PC-3 (cell line): ENCODE measurements around the gene DHX32.
"Not testable (repeated sequence)": the region's sequence is repeated elsewhere in the genome, so short reads cannot be mapped to it uniquely, and the experiment has no call there.

ENCODE experiments used
- CTCF ChIP-seq: fragments of 300-600 bp; sonication (generic); conservative IDR thresholded peaks from 2 replicates; pipeline ENCODE4 v1.5.1; 2017; ENCODE audit warnings: antibody characterized with exemption, low read depth, mild to moderate bottlenecking, low read length
- EZH2phosphoT487 ChIP-seq: fragments of 300-600 bp; sonication (generic); IDR thresholded peaks from 2 replicates; pipeline ENCODE4 v1.6.1; 2018; ENCODE audit warnings: mild to moderate bottlenecking, antibody characterized with exemption, low read length, borderline replicate concordance

DNA sequence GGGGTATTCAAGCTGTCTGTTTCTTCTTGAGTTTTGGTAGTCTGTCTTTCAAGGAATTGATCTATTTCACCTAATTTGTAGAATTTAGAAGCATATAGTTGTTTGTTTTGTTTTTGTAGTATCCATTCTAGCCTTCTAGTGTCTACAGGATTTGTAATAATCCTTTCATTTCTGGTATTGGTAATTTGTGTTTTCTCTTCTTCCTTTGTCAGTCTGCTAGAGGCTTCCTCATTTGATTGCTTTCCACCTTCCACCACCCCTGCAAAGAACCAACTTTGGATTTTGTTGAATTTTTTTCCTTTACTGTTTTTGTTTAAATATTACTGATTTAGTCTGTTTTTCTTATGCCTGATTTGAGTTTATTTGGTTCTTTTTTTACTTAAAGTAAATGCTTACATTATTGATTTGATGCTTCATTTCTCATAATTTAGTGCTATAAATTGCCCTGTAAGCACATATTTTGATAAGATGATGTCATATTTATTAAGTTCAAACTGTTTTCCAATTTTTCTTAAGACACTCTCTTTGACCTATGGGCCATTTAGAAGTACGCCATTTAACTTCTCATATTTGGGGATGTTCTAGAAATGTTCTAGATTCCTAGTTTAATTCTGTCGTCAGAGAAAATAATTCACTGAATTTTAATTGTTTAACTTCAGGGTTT, 40.7 kb upstream of the DHX32 start:
- not testable (repeated sequence) for TF ChIP-seq CTCF, EZH2phosphoT487
